Activated CD8-positive, alpha-beta T cell treated with anti-CD3 and anti-CD28 coated beads, Interleukin-2, amount 10 ng/mL, durations not matched to agents 7 days and 5 days (primary cell): ENCODE results near the gene FBXO11. TPM values are rescaled to one million over a fixed set of nuclear protein-coding genes. Genes with fewer than 3 reads are reported as not detected.

Source experiments
- ATAC-seq: fragments of 150-1000 bp; cut with Tn5 transposase; one replicate; pipeline ENCODE4 v1.10.0; 2021; ENCODE audit warnings: moderate library complexity
- CTCF ChIA-PET: fragments of 350-600 bp; sonication (Branson Sonifier 250); formaldehyde crosslinking; loops from one replicate; lab custom pipeline; 2021; ENCODE audit warnings: antibody characterized with exemption; lab: Charles Lee
- POLR2A ChIA-PET: fragments of 350-600 bp; sonication (Branson Sonifier 250); formaldehyde crosslinking; loops from one replicate; lab custom pipeline; 2021; ENCODE audit warnings: antibody characterized with exemption; lab: Charles Lee
- DNase-seq: peaks from one replicate; pipeline ENCODE4 v3.0.0-alpha.2; 2020
- H3K27ac Mint-ChIP-seq: one replicate; pipeline ENCODE4 v1.8.0; 2021; ENCODE audit warnings: mild to moderate bottlenecking, mixed read lengths
- H3K27me3 Mint-ChIP-seq: one replicate; pipeline ENCODE4 v1.8.0; 2021; ENCODE audit warnings: low read depth, mixed read lengths
- H3K36me3 Mint-ChIP-seq: one replicate; pipeline ENCODE4 v1.8.0; 2021; ENCODE audit warnings: low read depth, mixed read lengths
- H3K4me1 Mint-ChIP-seq: one replicate; pipeline ENCODE4 v1.8.0; 2021; ENCODE audit warnings: low read depth, mixed read lengths
- H3K4me3 Mint-ChIP-seq: one replicate; pipeline ENCODE4 v1.8.0; 2021; ENCODE audit warnings: mild to moderate bottlenecking, mixed read lengths
- H3K9me3 Mint-ChIP-seq: one replicate; pipeline ENCODE4 v1.8.0; 2022; ENCODE audit warnings: mixed read lengths; ENCODE audit not compliant: insufficient read depth
- total RNA-seq, 2 experiments: library from RNA; stranded (reverse); gene quantifications; one replicate each; pipeline ENCODE4 v1.2.3, GENCODE V29; 2021

Gene FBXO11
- total RNA-seq, 2 experiments from 2014 or later = 49.1 to 51.9 TPM

GRCh38 chr2:47747878-47748277 lies 158.4 kb downstream of the FBXO11 start:
- CTCF ChIA-PET = interaction anchor here (1.5 kb wide), 1 partner anchor 19 kb away, joined by 4 read pairs; no protein-coding TSS in a partner anchor
- no peak for DNase-seq

GRCh38 chr2:47744074-47744473 lies 162.2 kb downstream of the FBXO11 start:
- Mint-ChIP-seq H3K27ac (no peak overlapping the region), H3K4me1 (no peaks in the 10 kb centered on the region), H3K36me3 (no peaks in the 10 kb centered on the region), H3K4me3 (no peak overlapping the region), H3K27me3 (peaks cover 12% of the 10 kb centered on the region), H3K9me3 (peaks cover 4% of the 10 kb centered on the region)
- DNase-seq = no peak
- ChIA-PET POLR2A (no interaction called here), CTCF (interaction anchor here (3.7 kb wide), 1 partner anchor 24 kb away, joined by 15 read pairs; no protein-coding TSS in a partner anchor)
- no peak for ATAC-seq

More at GRCh38 chr2:47747878-47748277, 158.4 kb downstream of the FBXO11 start:
- POLR2A ChIA-PET = no interaction called here
- Mint-ChIP-seq H3K9me3 (peaks cover 4% of the 10 kb centered on the region), H3K4me1 (no peaks in the 10 kb centered on the region), H3K4me3 (no peak overlapping the region), H3K27me3 (peaks cover 6% of the 10 kb centered on the region), H3K27ac (no peak overlapping the region), H3K36me3 (no peaks in the 10 kb centered on the region)
- no peak for ATAC-seq

- Mint-ChIP-seq H3K36me3 (no peaks in the 10 kb centered on the region), H3K4me3 (no peak overlapping the region), H3K27ac (no peak overlapping the region), H3K9me3 (no peaks in the 10 kb centered on the region), H3K27me3 (peaks cover 12% of the 10 kb centered on the region), H3K4me1 (no peaks in the 10 kb centered on the region)
- ATAC-seq (no peak), DNase-seq (no peak)
- ChIA-PET CTCF (interaction anchor here (3.7 kb wide), 1 partner anchor 26 kb away, joined by 15 read pairs; no protein-coding TSS in a partner anchor), POLR2A (no interaction called here)
Observed at GRCh38 chr2:47741637-47742036, 164.7 kb downstream of the FBXO11 start.

GRCh38 chr2:47741101-47741500 lies 165.2 kb downstream of the FBXO11 start:
- ATAC-seq (no peak), DNase-seq (no peak)
- H3K27ac Mint-ChIP-seq = no peak overlapping the region
- peaks cover 12% of the 10 kb centered on the region for H3K27me3 Mint-ChIP-seq
- no peaks in the 10 kb centered on the region for H3K4me1 Mint-ChIP-seq
- ChIA-PET POLR2A (no interaction called here), CTCF (interaction anchor here (3.7 kb wide), 1 partner anchor 27 kb away, joined by 15 read pairs; no protein-coding TSS in a partner anchor)
- no peak overlapping the region for H3K4me3 Mint-ChIP-seq
- H3K36me3 Mint-ChIP-seq = no peaks in the 10 kb centered on the region
- H3K9me3 Mint-ChIP-seq = no peaks in the 10 kb centered on the region

Other genes starting within 250 kb of the FBXO11 start
- gene MSH6, start 123.4 kb downstream of the FBXO11 start, total RNA-seq = 100 to 1,000 TPM in 1 of 2 experiments, 10 to 100 TPM in 1; 96.4 to 107 TPM